ENCODE data around the gene CAP1. TPM values are rescaled to one million over a fixed set of nuclear protein-coding genes. Genes with fewer than 3 reads are reported as not detected.
"Not testable (repeated sequence)": the region's sequence is repeated elsewhere in the genome, so short reads cannot be mapped to it uniquely, and the experiment has no call there.

CAP1 gene
- total RNA-seq, 1 experiment from 2014 or later, result 229 TPM

DNA sequence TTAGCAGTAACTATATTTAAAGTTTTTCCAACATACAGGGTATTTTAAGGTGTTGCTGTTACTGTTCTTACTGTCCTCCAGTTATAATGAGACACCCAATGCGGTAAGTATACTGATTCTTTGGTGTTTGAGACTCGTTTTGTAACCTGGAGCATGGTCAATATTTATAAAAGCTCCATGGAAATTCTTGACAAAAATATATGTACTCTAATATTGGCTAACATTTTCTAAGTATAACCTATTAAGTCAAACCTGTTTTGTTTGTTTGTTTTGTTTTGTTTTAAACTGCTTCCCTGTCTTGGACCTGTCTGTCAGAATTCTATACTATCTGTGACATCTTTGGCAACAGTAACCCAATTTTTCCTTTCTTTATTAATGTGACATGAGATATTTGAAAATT, 15.9 kb upstream of the CAP1 start:
- no peaks in the 10 kb centered on the region for H3K36me3 ChIP-seq (ENCODE audit: insufficient read depth, low read length)
- DNase-seq, result no peak
- no peak overlapping the region for H3K9ac ChIP-seq (ENCODE audit: low read length)
- no peaks in the 10 kb centered on the region for H4K20me1 ChIP-seq (ENCODE audit: insufficient read depth, low read depth, low read length)
- no peaks in the 10 kb centered on the region for H3K79me2 ChIP-seq (ENCODE audit: low read length)
- H3K27me3 ChIP-seq (ENCODE audit: low read length), result no peaks in the 10 kb centered on the region
- no peak overlapping the region for H2AFZ ChIP-seq (ENCODE audit: low read length)
- H3K4me3 ChIP-seq (ENCODE audit: low read length), result no peak overlapping the region
- no peaks in the 10 kb centered on the region for H3K9me3 ChIP-seq (ENCODE audit: low read length)
- H3K4me1 ChIP-seq (ENCODE audit: low read length), result no peaks in the 10 kb centered on the region
- no peak overlapping the region for H3K4me2 ChIP-seq (ENCODE audit: low read depth, low read length, poor library complexity, severe bottlenecking)
- H3K9me2 ChIP-seq (replicated peaks; ENCODE audit: insufficient read depth, low read length), result no peaks in the 10 kb centered on the region
- H3K27ac ChIP-seq (ENCODE audit: low read length), result no peak overlapping the region

DNA sequence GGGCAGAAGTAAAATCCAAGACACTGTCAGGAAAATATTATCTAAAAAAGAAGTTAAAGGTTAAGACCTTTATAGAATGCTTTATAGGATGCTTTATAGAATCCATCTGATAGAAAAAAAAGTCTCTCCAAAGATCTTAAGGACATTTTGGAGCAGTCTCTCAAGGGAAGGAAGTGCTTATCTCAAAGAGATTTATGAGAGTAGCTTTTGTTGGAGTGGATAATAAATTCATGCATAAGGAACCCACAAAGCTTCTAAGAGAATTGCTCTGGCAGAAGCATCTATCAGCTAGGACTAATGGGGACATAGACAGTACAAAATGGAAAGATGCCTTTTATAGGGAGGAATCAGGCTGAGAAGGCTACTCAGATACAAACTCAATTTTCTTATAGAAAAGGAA, 12.9 kb upstream of the CAP1 start:
- Histone ChIP-seq H3K27ac (ENCODE audit: low read length) (no peak overlapping the region), H4K20me1 (ENCODE audit: insufficient read depth, low read depth, low read length) (no peaks in the 10 kb centered on the region), H3K4me1 (ENCODE audit: low read length) (no peaks in the 10 kb centered on the region), H3K27me3 (ENCODE audit: low read length) (no peaks in the 10 kb centered on the region), H3K79me2 (ENCODE audit: low read length) (no peaks in the 10 kb centered on the region), H2AFZ (ENCODE audit: low read length) (no peak overlapping the region), H3K9me3 (ENCODE audit: low read length) (no peaks in the 10 kb centered on the region), H3K4me2 (ENCODE audit: low read depth, low read length, poor library complexity, severe bottlenecking) (no peak overlapping the region), H3K36me3 (ENCODE audit: insufficient read depth, low read length) (no peaks in the 10 kb centered on the region), H3K4me3 (ENCODE audit: low read length) (no peak overlapping the region), H3K9ac (ENCODE audit: low read length) (no peak overlapping the region), H3K9me2 (replicated peaks; ENCODE audit: insufficient read depth, low read length) (no peaks in the 10 kb centered on the region)
- no peak for DNase-seq

- Histone ChIP-seq H4K20me1 (ENCODE audit: insufficient read depth, low read depth, low read length) (no peaks in the 10 kb centered on the region), H3K27me3 (ENCODE audit: low read length) (no peaks in the 10 kb centered on the region), H3K9ac (ENCODE audit: low read length) (no peak overlapping the region), H3K4me3 (ENCODE audit: low read length) (no peak overlapping the region), H2AFZ (ENCODE audit: low read length) (no peak overlapping the region), H3K9me2 (replicated peaks; ENCODE audit: insufficient read depth, low read length) (no peaks in the 10 kb centered on the region), H3K9me3 (ENCODE audit: low read length) (no peaks in the 10 kb centered on the region), H3K4me2 (ENCODE audit: low read depth, low read length, poor library complexity, severe bottlenecking) (no peak overlapping the region), H3K79me2 (ENCODE audit: low read length) (no peaks in the 10 kb centered on the region), H3K36me3 (ENCODE audit: insufficient read depth, low read length) (no peaks in the 10 kb centered on the region), H3K4me1 (ENCODE audit: low read length) (no peaks in the 10 kb centered on the region), H3K27ac (ENCODE audit: low read length) (no peak overlapping the region)
- no peak for DNase-seq
Observed at GRCh38 chr1:40029608-40030007, 10.9 kb upstream of the CAP1 start.

DNA sequence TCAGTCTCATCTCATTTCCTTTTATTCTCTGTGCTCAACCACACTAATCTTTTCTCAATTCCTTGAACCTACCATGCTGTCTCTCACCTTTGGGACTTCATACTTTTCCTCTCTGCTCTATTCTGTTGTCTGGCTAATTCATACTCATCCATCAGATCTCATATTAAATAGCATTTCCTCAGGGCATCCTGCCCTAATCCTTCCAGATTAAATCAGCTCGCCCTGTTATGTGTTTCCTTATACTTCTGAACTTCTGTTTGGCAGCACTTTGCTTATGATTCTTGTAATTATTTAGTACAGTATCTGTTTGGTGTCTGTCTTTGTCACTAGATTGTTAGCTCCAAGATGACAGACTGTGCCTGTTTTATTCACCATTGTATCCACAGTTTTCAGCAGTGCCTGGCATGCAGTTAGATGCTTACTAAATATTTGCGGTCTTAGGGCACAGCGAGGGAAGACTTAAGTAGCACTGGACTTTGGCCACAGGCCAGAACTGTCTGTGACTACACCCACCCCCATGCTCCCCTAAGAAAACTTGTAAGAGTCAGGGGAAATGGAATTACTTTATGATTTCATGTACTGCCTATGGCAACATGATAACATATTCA, 9.9 kb upstream of the CAP1 start:
- DNase-seq, result peak; percentile 12
- no peaks in the 10 kb centered on the region for H4K20me1 ChIP-seq (ENCODE audit: insufficient read depth, low read depth, low read length)
- H3K4me2 ChIP-seq (ENCODE audit: low read depth, low read length, poor library complexity, severe bottlenecking), result no peak overlapping the region
- no peak overlapping the region for H3K27ac ChIP-seq (ENCODE audit: low read length)
- no peaks in the 10 kb centered on the region for H3K36me3 ChIP-seq (ENCODE audit: insufficient read depth, low read length)
- H2AFZ ChIP-seq (ENCODE audit: low read length), result no peak overlapping the region
- H3K27me3 ChIP-seq (ENCODE audit: low read length), result no peaks in the 10 kb centered on the region
- H3K4me3 ChIP-seq (ENCODE audit: low read length), result no peak overlapping the region
- no peaks in the 10 kb centered on the region for H3K4me1 ChIP-seq (ENCODE audit: low read length)
- no peaks in the 10 kb centered on the region for H3K79me2 ChIP-seq (ENCODE audit: low read length)
- H3K9me2 ChIP-seq (replicated peaks; ENCODE audit: insufficient read depth, low read length), result no peaks in the 10 kb centered on the region
- H3K9ac ChIP-seq (ENCODE audit: low read length), result no peak overlapping the region
- H3K9me3 ChIP-seq (ENCODE audit: low read length), result no peaks in the 10 kb centered on the region

- Histone ChIP-seq H3K9me3 (ENCODE audit: low read length) (no peaks in the 10 kb centered on the region), H3K79me2 (ENCODE audit: low read length) (no peaks in the 10 kb centered on the region), H3K9ac (ENCODE audit: low read length) (no peak overlapping the region), H2AFZ (ENCODE audit: low read length) (no peak overlapping the region), H3K27ac (ENCODE audit: low read length) (no peak overlapping the region), H3K4me2 (ENCODE audit: low read depth, low read length, poor library complexity, severe bottlenecking) (no peak overlapping the region), H4K20me1 (ENCODE audit: insufficient read depth, low read depth, low read length) (no peaks in the 10 kb centered on the region), H3K36me3 (ENCODE audit: insufficient read depth, low read length) (no peaks in the 10 kb centered on the region), H3K9me2 (replicated peaks; ENCODE audit: insufficient read depth, low read length) (no peaks in the 10 kb centered on the region), H3K4me1 (ENCODE audit: low read length) (no peaks in the 10 kb centered on the region), H3K27me3 (ENCODE audit: low read length) (no peaks in the 10 kb centered on the region), H3K4me3 (ENCODE audit: low read length) (no peak overlapping the region)
- DNase-seq, result peak; percentile 83
Observed at GRCh38 chr1:40032240-40032891, 8.2 kb upstream of the CAP1 start.

DNA sequence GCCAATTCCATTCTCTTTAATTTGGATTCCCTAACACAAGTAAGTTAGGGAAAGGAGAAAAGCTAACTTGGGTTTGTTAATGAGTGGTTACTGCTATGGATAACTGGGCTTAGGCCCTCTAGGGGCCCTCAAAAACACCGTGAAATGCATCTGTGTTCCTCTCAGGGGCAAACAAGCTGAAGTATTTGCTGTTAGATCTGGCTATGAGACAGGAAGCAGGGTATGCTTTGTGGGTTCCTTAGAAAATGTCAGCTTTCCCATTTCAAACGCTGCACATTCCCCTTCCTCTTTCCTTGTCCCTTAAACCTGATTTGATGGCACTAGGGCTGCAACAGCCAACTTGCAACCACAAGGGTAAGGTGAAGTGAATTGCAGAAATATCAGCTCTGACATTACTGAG, 5.7 kb upstream of the CAP1 start:
- Histone ChIP-seq H3K4me2 (ENCODE audit: low read depth, low read length, poor library complexity, severe bottlenecking) (no peak overlapping the region), H3K9ac (ENCODE audit: low read length) (no peak overlapping the region), H3K79me2 (ENCODE audit: low read length) (no peaks in the 10 kb centered on the region), H3K9me3 (ENCODE audit: low read length) (no peaks in the 10 kb centered on the region), H4K20me1 (ENCODE audit: insufficient read depth, low read depth, low read length) (no peaks in the 10 kb centered on the region), H3K27me3 (ENCODE audit: low read length) (no peaks in the 10 kb centered on the region), H3K4me1 (ENCODE audit: low read length) (peaks cover 13% of the 10 kb centered on the region), H3K36me3 (ENCODE audit: insufficient read depth, low read length) (no peaks in the 10 kb centered on the region), H3K27ac (ENCODE audit: low read length) (no peak overlapping the region), H2AFZ (ENCODE audit: low read length) (no peak overlapping the region), H3K4me3 (ENCODE audit: low read length) (no peak overlapping the region), H3K9me2 (replicated peaks; ENCODE audit: insufficient read depth, low read length) (no peaks in the 10 kb centered on the region)
- no peak for DNase-seq

DNA sequence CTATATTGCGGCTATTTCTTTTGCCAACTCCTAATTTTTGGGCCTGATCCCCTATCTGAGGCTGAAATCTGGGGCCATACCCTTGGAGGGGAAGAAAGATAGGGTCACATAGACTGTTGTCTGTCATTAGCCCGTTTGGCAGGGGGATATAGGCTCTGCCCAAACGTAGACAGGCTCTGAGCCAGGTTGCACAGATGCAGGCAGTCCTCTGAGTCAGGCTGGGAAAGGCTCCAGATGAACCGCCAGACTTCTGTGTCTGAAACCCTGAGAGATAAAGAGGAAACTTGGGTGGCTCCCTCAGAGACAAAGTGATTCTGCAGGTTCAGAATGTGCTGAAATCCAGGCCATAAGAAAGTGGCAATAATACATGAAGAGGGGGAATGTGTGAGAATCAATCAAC, 4.0 kb upstream of the CAP1 start:
- H3K79me2 ChIP-seq (ENCODE audit: low read length), result peaks cover 9% of the 10 kb centered on the region
- H3K9me3 ChIP-seq (ENCODE audit: low read length), result no peaks in the 10 kb centered on the region
- no peak overlapping the region for H2AFZ ChIP-seq (ENCODE audit: low read length)
- H3K27ac ChIP-seq (ENCODE audit: low read length), result no peak overlapping the region
- no peak overlapping the region for H3K9ac ChIP-seq (ENCODE audit: low read length)
- no peaks in the 10 kb centered on the region for H3K9me2 ChIP-seq (replicated peaks; ENCODE audit: insufficient read depth, low read length)
- H3K4me2 ChIP-seq (ENCODE audit: low read depth, low read length, poor library complexity, severe bottlenecking), result no peak overlapping the region
- no peak overlapping the region for H3K4me3 ChIP-seq (ENCODE audit: low read length)
- no peak for DNase-seq
- H3K27me3 ChIP-seq (ENCODE audit: low read length), result no peaks in the 10 kb centered on the region
- no peaks in the 10 kb centered on the region for H4K20me1 ChIP-seq (ENCODE audit: insufficient read depth, low read depth, low read length)
- H3K36me3 ChIP-seq (ENCODE audit: insufficient read depth, low read length), result no peaks in the 10 kb centered on the region
- peaks cover 15% of the 10 kb centered on the region for H3K4me1 ChIP-seq (ENCODE audit: low read length)

- H3K4me1 ChIP-seq (ENCODE audit: low read length), result peaks cover 22% of the 10 kb centered on the region
- not testable (repeated sequence) for H3K4me3 ChIP-seq (ENCODE audit: low read length); H3K9ac ChIP-seq (ENCODE audit: low read length); H3K27me3 ChIP-seq (ENCODE audit: low read length); H4K20me1 ChIP-seq (ENCODE audit: insufficient read depth, low read depth, low read length); H3K36me3 ChIP-seq (ENCODE audit: insufficient read depth, low read length); H3K9me2 ChIP-seq (replicated peaks; ENCODE audit: insufficient read depth, low read length); H3K9me3 ChIP-seq (ENCODE audit: low read length); H2AFZ ChIP-seq (ENCODE audit: low read length); H3K27ac ChIP-seq (ENCODE audit: low read length); DNase-seq; H3K4me2 ChIP-seq (ENCODE audit: low read depth, low read length, poor library complexity, severe bottlenecking)
- H3K79me2 ChIP-seq (ENCODE audit: low read length), result peaks cover 16% of the 10 kb centered on the region
Observed at GRCh38 chr1:40037254-40037653, 3.3 kb upstream of the CAP1 start.

Data from Karpas-422 (cell line).